Activated B cell treated with CpG ODN at 0.5 μM for 24 hours (primary cell): ENCODE measurements around the gene COL1A2. TPM values are rescaled to one million over a fixed set of nuclear protein-coding genes. Genes with fewer than 3 reads are reported as not detected.

Experiments used
- ATAC-seq: fragments of 200-7000 bp; cut with Tn5 transposase; one replicate; pipeline ENCODE4 v1.10.0; 2021; ENCODE audit warnings: low read depth, mild to moderate bottlenecking, moderate library complexity
- CTCF ChIA-PET: fragments of 350-600 bp; sonication (Branson Sonifier 250); formaldehyde crosslinking; loops from one replicate; lab custom pipeline; 2021; ENCODE audit warnings: antibody characterized with exemption; lab: Charles Lee
- POLR2A ChIA-PET: fragments of 350-600 bp; sonication (Branson Sonifier 250); formaldehyde crosslinking; loops from one replicate; lab custom pipeline; 2021; ENCODE audit warnings: antibody characterized with exemption; lab: Charles Lee
- DNase-seq: peaks from one replicate; pipeline ENCODE4 v3.0.0; 2022
- H3K27ac Mint-ChIP-seq: one replicate; pipeline ENCODE4 v1.8.0; 2020; ENCODE audit warnings: mixed read lengths
- H3K27me3 Mint-ChIP-seq: one replicate; pipeline ENCODE4 v1.8.0; 2021; ENCODE audit warnings: mixed read lengths
- H3K36me3 Mint-ChIP-seq: one replicate; pipeline ENCODE4 v1.8.0; 2021; ENCODE audit warnings: low read depth, mixed read lengths
- H3K4me1 Mint-ChIP-seq: one replicate; pipeline ENCODE4 v1.8.0; 2021; ENCODE audit warnings: mixed read lengths
- H3K4me3 Mint-ChIP-seq: one replicate; pipeline ENCODE4 v1.8.0; 2020; ENCODE audit warnings: mild to moderate bottlenecking, mixed read lengths
- H3K9me3 Mint-ChIP-seq: one replicate; pipeline ENCODE4 v1.8.0; 2020; ENCODE audit warnings: mixed read lengths
- intact Hi-C: fragments of 100-400 bp; cut with micrococcal nuclease; formaldehyde crosslinking; loops from one replicate; pipeline ENCODE4 v1.15.1; 2024
- total RNA-seq: library from RNA; stranded (reverse); gene quantifications from 2 replicates; pipeline ENCODE4 v1.2.3, GENCODE V29; 2022
- TF ChIP-seq, protein P1 (sequence below): fragments of 200-600 bp; IDR thresholded peaks from one replicate; pipeline ENCODE4 v1.8.0; 2022; ENCODE audit warnings: antibody characterized with exemption, mild to moderate bottlenecking

Gene COL1A2
- total RNA-seq, 1 donor from 2014 or later, result not detected

DNA sequence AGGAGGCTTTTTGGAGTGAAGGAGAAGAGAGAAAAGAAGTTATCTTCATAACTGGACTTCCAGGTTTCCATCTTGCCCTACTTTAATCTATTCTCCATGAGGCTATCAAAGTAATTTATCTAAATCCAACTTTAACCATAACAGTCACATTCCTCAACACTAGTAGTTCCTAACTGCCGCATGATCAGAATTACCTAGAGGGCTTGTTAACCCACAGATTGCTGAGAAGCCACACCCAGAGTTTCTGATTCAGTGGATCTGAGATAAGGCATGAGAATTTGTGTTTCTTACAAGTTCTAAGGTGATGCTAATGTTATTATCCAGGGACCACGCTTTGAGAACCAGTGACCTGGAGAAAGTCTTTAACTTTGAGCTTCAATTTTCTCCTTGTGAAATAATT is 8.3 kb upstream of the COL1A2 start:
- H3K27ac Mint-ChIP-seq, result no peak overlapping the region
- CTCF ChIA-PET, result interaction anchor here (1.0 kb wide), 1 partner anchor 9 kb away, joined by 3 read pairs; the partner anchor contains the start of gene COL1A2

DNA sequence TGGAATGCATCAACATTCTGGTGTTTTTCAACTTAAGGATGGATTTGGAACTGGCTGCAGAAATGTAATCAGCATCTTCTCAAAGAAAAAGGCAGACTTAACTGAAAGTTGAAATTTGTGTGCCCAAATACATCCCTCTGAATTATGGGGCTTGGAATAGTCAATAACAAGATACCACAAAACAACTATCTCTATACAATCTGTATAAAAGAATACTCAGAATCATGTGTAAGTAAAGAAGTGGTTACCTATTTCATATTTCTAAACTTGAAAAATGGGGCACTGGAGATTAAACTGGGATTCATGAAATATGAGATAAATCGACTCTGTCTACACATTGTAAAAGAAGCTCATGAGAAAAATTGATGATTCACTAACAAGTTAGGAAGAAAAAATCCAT is 6.2 kb upstream of the COL1A2 start:
- H3K36me3 Mint-ChIP-seq, result no peaks in the 10 kb centered on the region
- H3K4me1 Mint-ChIP-seq, result no peaks in the 10 kb centered on the region

More for the DNA sequence above, 8.3 kb upstream of the COL1A2 start:
- DNase-seq, result no peak
- no peak overlapping the region for H3K4me3 Mint-ChIP-seq
- H3K9me3 Mint-ChIP-seq, result no peaks in the 10 kb centered on the region
- ATAC-seq, result no peak
- no peaks in the 10 kb centered on the region for H3K36me3 Mint-ChIP-seq
- TF ChIP-seq, protein P1, sequence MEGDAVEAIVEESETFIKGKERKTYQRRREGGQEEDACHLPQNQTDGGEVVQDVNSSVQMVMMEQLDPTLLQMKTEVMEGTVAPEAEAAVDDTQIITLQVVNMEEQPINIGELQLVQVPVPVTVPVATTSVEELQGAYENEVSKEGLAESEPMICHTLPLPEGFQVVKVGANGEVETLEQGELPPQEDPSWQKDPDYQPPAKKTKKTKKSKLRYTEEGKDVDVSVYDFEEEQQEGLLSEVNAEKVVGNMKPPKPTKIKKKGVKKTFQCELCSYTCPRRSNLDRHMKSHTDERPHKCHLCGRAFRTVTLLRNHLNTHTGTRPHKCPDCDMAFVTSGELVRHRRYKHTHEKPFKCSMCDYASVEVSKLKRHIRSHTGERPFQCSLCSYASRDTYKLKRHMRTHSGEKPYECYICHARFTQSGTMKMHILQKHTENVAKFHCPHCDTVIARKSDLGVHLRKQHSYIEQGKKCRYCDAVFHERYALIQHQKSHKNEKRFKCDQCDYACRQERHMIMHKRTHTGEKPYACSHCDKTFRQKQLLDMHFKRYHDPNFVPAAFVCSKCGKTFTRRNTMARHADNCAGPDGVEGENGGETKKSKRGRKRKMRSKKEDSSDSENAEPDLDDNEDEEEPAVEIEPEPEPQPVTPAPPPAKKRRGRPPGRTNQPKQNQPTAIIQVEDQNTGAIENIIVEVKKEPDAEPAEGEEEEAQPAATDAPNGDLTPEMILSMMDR, result no peak
- peaks cover 10% of the 10 kb centered on the region for H3K27me3 Mint-ChIP-seq
- POLR2A ChIA-PET, result no interaction called here
- intact Hi-C loops, result no loop called here
- no peaks in the 10 kb centered on the region for H3K4me1 Mint-ChIP-seq

DNA sequence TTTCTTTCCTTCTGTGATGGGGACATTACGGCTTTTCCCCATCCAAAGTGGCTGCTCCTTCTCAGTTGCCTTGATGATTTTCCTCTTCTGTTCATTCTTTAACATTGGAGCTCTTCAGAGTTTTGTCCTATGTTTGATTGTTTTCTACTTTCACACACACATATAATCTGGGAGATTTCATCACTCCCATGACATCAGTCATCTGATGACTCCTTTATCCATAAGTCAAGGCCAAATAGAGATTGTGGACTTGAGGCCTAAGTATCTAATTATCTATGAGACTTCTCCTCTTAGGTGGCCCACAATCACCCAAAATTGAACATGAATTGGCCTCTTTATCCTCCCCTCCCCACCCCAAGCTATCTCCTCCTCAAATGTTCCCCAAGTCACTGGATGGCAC is 5.3 kb upstream of the COL1A2 start:
- no peaks in the 10 kb centered on the region for H3K4me1 Mint-ChIP-seq
- ChIA-PET POLR2A (no interaction called here), CTCF (no interaction called here)
- intact Hi-C loops, result no loop called here
- H3K27ac Mint-ChIP-seq, result no peak overlapping the region
- H3K36me3 Mint-ChIP-seq, result no peaks in the 10 kb centered on the region
- TF ChIP-seq, protein P1, result no peak
- H3K9me3 Mint-ChIP-seq, result no peaks in the 10 kb centered on the region
- DNase-seq (no peak), ATAC-seq (no peak)
- H3K4me3 Mint-ChIP-seq, result no peak overlapping the region
- peaks cover 21% of the 10 kb centered on the region for H3K27me3 Mint-ChIP-seq

More for the DNA sequence above, 6.2 kb upstream of the COL1A2 start:
- Mint-ChIP-seq H3K9me3 (no peaks in the 10 kb centered on the region), H3K27ac (no peak overlapping the region), H3K4me3 (no peak overlapping the region), H3K27me3 (peaks cover 19% of the 10 kb centered on the region)
- intact Hi-C loops, result no loop called here
- ATAC-seq (no peak), DNase-seq (no peak)
- CTCF ChIA-PET, result no interaction called here
- TF ChIP-seq, protein P1, result no peak
- POLR2A ChIA-PET, result no interaction called here

DNA sequence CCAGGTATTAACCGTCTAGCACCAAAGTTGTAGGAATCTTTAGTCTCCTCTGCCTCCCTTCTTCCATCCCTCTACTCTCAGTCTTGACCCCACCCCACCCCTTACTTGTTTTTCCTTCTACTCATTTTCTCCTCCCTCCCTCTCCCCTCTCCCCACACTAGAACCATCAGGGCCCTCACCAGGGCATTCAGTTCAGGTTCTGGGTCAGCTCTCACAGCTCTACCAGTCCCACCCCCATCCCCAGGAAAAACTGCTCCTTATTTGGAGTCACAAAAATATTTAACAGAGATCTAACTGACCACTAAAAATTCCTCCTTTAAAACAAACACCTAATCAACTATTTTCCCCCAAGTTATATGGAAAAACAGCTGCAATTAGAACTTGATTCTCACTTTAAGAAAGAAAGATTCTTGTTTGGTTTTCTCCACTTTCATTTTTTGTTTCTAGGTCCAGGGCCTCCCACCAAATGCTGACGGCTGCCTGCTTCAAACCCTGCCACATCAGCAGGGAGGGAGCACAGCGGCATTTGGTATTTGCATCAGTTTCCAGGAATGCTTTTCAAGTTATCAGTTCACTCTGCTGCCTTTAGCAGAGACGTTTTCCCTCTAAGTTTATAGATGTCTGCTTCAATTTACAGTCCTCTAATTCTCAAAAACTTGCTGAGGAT is 2.8 kb upstream of the COL1A2 start:
- peaks cover 11% of the 10 kb centered on the region for H3K4me1 Mint-ChIP-seq
- H3K9me3 Mint-ChIP-seq, result no peaks in the 10 kb centered on the region
- no peak for DNase-seq
- no peak for ATAC-seq
- POLR2A ChIA-PET, result no interaction called here
- H3K4me3 Mint-ChIP-seq, result no peak overlapping the region
- CTCF ChIA-PET, result no interaction called here
- H3K27ac Mint-ChIP-seq, result no peak overlapping the region
- TF ChIP-seq, protein P1, result no peak
- no peaks in the 10 kb centered on the region for H3K36me3 Mint-ChIP-seq
- intact Hi-C loops, result loop anchor here (5.0 kb wide), 1 partner anchor 50 kb away; no protein-coding TSS in a partner anchor
- H3K27me3 Mint-ChIP-seq, result peaks cover 36% of the 10 kb centered on the region

DNA sequence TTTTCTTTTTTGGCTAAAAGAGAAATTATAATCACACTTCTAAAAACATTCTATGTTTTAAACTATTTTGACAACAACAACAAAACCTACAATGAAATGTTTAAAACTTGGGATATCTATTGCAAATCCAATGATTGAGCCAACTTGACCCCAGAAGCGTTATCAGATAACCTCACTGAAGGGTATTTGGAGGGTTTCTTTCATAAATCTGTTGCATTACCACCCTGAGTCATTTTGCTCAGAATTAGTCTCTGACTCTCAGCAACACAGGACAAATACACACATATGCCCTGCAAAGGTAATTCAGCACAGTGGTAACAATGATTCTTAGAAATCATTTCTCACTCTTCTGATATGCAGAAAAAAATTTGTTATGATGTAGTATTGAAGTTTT is 2.3 kb upstream of the COL1A2 start:
- ATAC-seq, result no peak
- CTCF ChIA-PET, result no interaction called here
- H3K27me3 Mint-ChIP-seq, result peaks cover 36% of the 10 kb centered on the region

More for the DNA sequence above, 2.3 kb upstream of the COL1A2 start:
- Mint-ChIP-seq H3K27ac (no peak overlapping the region), H3K9me3 (no peaks in the 10 kb centered on the region), H3K36me3 (no peaks in the 10 kb centered on the region), H3K4me3 (no peak overlapping the region), H3K4me1 (peaks cover 11% of the 10 kb centered on the region)
- TF ChIP-seq, protein P1, result no peak
- intact Hi-C loops, result loop anchor here (5.0 kb wide), 1 partner anchor 50 kb away; no protein-coding TSS in a partner anchor
- POLR2A ChIA-PET, result no interaction called here
- no peak for DNase-seq
